K562 (cell line): ENCODE data around the gene TIMP1.

ENCODE experiments used
- ATF6 ChIP-seq: sonication (generic); formaldehyde crosslinking; IDR thresholded peaks from 2 replicates; pipeline ENCODE4 v1.4.0; 2020; ENCODE audit warnings: mild to moderate bottlenecking, missing genetic modification reagents
- EGR1 ChIP-seq: fragments of 450-650 bp; conservative IDR thresholded peaks from 2 replicates; pipeline ENCODE4 v1.6.1; 2017; ENCODE audit warnings: mild to moderate bottlenecking
- RAD21 ChIP-seq, 2 experiments: fragments of 250-450 bp in 1 of 2; fragments of 450-650 bp in 1 of 2; sonication (Bioruptor Pico) in 1 of 2; formaldehyde crosslinking in 1 of 2; IDR thresholded peaks in 1 of 2; conservative IDR thresholded peaks in 1 of 2; 2 replicates each; pipeline versions ENCODE4 v1.4.0 to v1.8.0; 2020 to 2022; ENCODE audit warnings: mild to moderate bottlenecking in 2 of 2, moderate library complexity in 1 of 2
- SREBF1 ChIP-seq: fragments of 150-350 bp; IDR thresholded peaks from 2 replicates; pipeline ENCODE4 v1.6.1; 2014; ENCODE audit warnings: antibody characterized with exemption, low read depth, low read length, borderline replicate concordance
- TAF1 ChIP-seq: IDR thresholded peaks from 2 replicates; pipeline ENCODE4 v1.6.1; 2011; ENCODE audit warnings: mild to moderate bottlenecking, low read length, moderate library complexity; ENCODE audit not compliant: insufficient read depth, control insufficient read depth, severe bottlenecking; ENCODE audit errors: extremely low read depth
- ZZZ3 ChIP-seq: fragments of 450-650 bp; IDR thresholded peaks from 2 replicates; pipeline ENCODE4 v1.6.1; 2016; ENCODE audit warnings: antibody characterized with exemption, mild to moderate bottlenecking, moderate library complexity

- TF ChIP-seq RAD21 (CRISPR knock-in tag; conservative IDR thresholded peaks at IDR 0.05 in 1 of 2, IDR thresholded peaks at IDR 0.05 in 1 of 2) (no peak), ATF6 (CRISPR knock-in tag) (no peak), SREBF1 (no peak), EGR1 (no peak), ZZZ3 (no peak), TAF1 (no peak)
These were observed 13.5 kb downstream of the TIMP1 start for GRCh38 chrX:47595716-47596251.
